Measurements from ENCODE around the gene TMEM169. TPM values are rescaled to one million over a fixed set of nuclear protein-coding genes. Genes with fewer than 3 reads are reported as not detected.
"Not testable (repeated sequence)": the region's sequence is repeated elsewhere in the genome, so short reads cannot be mapped to it uniquely, and the experiment has no call there.

Gene TMEM169
- total RNA-seq, 6 experiments from 2014 or later, result 0.09 to 0.25 (median 0.13) TPM; not detected in 3

DNA sequence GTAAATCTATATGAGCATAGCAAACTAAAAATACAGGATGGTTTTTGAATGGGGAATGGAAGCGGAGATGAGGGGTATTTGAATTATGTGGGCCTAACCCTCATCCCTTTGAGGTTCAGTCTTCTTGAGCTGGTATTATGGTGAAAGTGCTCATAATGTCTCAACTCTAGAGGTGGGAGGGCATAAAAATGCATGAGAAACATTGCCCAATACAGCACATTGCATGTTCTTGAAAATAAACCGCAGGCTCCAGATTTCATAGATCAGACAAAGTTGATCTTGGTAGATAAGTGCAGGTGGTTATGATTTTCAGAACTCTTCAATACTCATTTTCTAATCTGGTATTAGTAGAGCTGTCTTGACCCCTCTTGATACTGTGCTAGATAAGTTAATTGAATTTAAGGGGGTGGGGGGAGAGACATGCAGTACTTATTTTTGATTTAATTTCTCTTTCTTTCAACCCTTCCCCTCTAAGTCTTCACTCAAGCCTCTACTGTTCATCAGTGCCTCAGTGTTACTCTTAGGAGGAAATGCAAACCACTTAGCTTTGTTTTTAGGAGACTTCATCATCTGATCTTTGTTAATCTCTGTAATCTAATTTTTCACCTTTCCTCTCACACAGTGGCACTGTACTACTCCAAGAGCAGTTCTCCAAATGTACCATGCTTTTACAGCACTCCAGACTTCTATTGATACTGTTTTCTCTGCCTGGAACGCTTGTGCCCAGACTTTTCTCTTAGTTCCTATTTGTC lies 49.6 kb downstream of the TMEM169 start:
- H3K9me3 Mint-ChIP-seq, result no peaks in the 10 kb centered on the region
- peaks cover 48% of the 10 kb centered on the region for H3K36me3 Mint-ChIP-seq (ENCODE audit: low read depth)
- DNase-seq, result no peak
- H3K4me1 Mint-ChIP-seq (ENCODE audit: low read depth), result peaks cover 14% of the 10 kb centered on the region
- no peak overlapping the region for H3K27ac Mint-ChIP-seq
- TF ChIP-seq, protein P1, sequence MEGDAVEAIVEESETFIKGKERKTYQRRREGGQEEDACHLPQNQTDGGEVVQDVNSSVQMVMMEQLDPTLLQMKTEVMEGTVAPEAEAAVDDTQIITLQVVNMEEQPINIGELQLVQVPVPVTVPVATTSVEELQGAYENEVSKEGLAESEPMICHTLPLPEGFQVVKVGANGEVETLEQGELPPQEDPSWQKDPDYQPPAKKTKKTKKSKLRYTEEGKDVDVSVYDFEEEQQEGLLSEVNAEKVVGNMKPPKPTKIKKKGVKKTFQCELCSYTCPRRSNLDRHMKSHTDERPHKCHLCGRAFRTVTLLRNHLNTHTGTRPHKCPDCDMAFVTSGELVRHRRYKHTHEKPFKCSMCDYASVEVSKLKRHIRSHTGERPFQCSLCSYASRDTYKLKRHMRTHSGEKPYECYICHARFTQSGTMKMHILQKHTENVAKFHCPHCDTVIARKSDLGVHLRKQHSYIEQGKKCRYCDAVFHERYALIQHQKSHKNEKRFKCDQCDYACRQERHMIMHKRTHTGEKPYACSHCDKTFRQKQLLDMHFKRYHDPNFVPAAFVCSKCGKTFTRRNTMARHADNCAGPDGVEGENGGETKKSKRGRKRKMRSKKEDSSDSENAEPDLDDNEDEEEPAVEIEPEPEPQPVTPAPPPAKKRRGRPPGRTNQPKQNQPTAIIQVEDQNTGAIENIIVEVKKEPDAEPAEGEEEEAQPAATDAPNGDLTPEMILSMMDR (IDR thresholded peaks at IDR 0.05), result no peak
- no peaks in the 10 kb centered on the region; the same call in 1 of the 2 replicates for H3K27me3 Mint-ChIP-seq (ENCODE audit: insufficient read depth)
- H3K4me3 Mint-ChIP-seq, result no peak overlapping the region

DNA sequence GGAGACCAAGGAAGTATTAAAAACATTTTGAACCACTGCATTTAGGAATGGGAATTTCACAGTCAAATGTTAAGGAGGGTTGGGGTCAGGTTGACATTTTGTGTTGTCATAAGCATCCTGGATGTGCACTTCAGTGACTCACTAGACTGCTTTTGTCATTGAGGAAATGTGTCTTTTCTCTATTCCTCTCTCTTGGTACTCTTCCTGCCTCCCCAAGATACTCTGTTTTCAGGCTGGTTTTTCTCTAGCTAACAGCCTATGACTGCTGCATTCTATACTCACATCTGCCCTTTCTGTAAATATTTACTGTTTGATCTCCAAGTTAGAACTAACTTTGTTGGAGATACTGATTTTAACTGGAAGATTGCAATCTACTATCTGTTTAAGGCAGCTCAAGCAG lies 50.9 kb downstream of the TMEM169 start:
- no peak for DNase-seq
- TF ChIP-seq, protein P1 (IDR thresholded peaks at IDR 0.05), result no peak
- Mint-ChIP-seq H3K4me3 (no peak overlapping the region), H3K36me3 (ENCODE audit: low read depth) (peaks cover 48% of the 10 kb centered on the region), H3K27ac (peak overlapping the region; percentile 12; the same call in 1 of the 2 replicates), H3K27me3 (ENCODE audit: insufficient read depth) (no peaks in the 10 kb centered on the region; the same call in 1 of the 2 replicates), H3K9me3 (no peaks in the 10 kb centered on the region), H3K4me1 (ENCODE audit: low read depth) (peaks cover 10% of the 10 kb centered on the region)

DNA sequence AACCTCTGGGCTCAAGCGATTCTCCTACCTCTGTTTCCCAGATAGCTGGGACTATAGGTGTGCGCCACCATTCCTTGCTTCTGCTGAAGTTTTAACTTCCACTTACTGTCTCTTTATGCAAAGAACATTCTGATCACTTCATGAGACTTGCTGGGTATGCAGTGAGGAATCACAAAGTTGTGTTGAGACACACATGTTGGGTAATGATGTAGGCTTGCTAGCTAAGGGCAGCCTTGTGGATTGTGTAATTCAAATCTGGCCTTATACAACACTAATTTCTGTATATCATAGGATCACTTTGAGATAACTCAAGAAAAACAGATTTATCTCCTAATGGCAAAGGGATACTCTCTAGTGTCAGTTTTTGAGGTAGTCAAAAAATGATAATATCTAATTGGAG lies 51.7 kb downstream of the TMEM169 start:
- peaks cover 54% of the 10 kb centered on the region for H3K36me3 Mint-ChIP-seq (ENCODE audit: low read depth)
- no peak overlapping the region for H3K4me3 Mint-ChIP-seq

DNA sequence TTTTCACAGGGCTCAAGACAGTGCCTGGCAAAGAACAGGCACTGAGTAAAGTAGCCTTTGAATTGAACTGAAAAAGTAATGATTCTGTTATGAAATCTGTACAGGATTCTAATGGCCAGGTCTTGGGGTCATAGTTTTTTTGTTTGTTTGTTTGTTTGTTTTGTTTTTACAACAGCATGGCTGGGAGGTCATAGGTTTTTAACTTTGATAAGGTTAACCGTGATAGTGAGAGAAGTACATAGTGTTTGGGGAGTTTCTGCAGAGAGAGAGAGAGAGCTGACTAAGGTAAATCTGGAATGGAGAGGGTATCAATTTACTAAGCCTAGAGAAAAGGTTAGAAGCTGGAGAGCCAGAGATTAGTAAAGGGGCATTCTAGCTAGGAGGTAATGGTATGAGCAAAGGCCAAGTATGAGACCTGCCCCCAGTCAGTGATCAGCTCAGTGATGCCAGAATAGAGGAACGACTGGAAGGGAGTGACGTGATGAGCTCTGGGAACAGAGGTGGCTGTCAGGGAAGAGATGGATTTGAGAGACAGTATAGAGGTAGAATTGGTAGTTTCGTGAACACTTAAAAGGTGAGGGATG lies 53.3 kb downstream of the TMEM169 start:
- Mint-ChIP-seq H3K9me3 (no peaks in the 10 kb centered on the region), H3K27ac (peak overlapping the region; percentile 43; the same call in 1 of the 2 replicates), H3K36me3 (ENCODE audit: low read depth) (peaks cover 62% of the 10 kb centered on the region), H3K4me3 (no peak overlapping the region), H3K27me3 (ENCODE audit: insufficient read depth) (no peaks in the 10 kb centered on the region; the same call in 1 of the 2 replicates), H3K4me1 (ENCODE audit: low read depth) (peaks cover 10% of the 10 kb centered on the region)
- no peak for DNase-seq
- TF ChIP-seq, protein P1 (IDR thresholded peaks at IDR 0.05), result no peak

More for the DNA sequence above, 51.7 kb downstream of the TMEM169 start:
- DNase-seq, result no peak
- Mint-ChIP-seq H3K9me3 (no peaks in the 10 kb centered on the region), H3K27me3 (ENCODE audit: insufficient read depth) (no peaks in the 10 kb centered on the region; the same call in 1 of the 2 replicates), H3K27ac (peak overlapping the region; percentile 7; the same call in 1 of the 2 replicates), H3K4me1 (ENCODE audit: low read depth) (peaks cover 10% of the 10 kb centered on the region)
- TF ChIP-seq, protein P1 (IDR thresholded peaks at IDR 0.05), result no peak

DNA sequence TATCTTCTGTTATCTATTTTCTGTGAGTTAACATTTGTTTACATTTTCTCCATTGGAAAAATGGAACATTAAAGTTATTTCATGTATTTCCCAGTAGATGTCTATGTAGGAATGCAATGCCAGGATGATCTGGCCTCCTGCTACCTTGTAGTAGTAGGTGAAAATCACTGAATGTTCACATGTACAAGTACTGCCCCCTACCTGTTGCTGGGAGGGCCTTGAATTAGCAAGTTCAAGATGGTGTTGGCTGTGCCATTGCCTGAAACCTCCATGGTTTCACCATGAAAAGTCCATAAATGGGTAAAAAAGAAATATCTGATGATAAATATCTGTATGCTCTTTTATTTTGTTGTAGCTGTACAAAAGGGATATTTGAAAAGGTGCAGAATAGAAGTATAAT lies 58.2 kb downstream of the TMEM169 start:
- no peak overlapping the region for H3K27ac Mint-ChIP-seq

DNA sequence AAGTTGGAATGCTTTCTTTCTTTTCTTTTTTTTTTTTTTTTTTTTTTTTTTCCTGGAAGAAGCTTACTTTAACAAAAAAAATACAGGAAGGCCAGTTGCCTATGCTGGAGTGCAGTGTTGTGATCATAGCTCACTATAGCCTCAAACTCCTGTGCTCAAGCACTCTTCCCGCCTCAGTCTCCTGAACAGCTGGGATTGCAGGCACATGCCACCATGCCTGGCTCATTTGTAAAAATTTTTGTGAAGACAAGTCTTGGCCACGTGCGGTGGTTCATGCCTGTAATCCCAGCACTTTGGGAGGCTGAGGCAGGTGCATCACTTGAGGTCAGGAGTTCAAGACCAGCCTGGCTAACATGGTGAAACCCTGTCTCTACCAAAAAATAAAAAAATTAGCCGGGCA lies 59.8 kb downstream of the TMEM169 start:
- Mint-ChIP-seq H3K36me3 (ENCODE audit: low read depth) (peaks cover 30% of the 10 kb centered on the region), H3K4me1 (ENCODE audit: low read depth) (peaks cover 17% of the 10 kb centered on the region)
- not testable (repeated sequence) for H3K27ac Mint-ChIP-seq; H3K4me3 Mint-ChIP-seq; H3K27me3 Mint-ChIP-seq (ENCODE audit: insufficient read depth); DNase-seq; H3K9me3 Mint-ChIP-seq

More for the DNA sequence above, 58.2 kb downstream of the TMEM169 start:
- H3K9me3 Mint-ChIP-seq, result no peaks in the 10 kb centered on the region
- H3K36me3 Mint-ChIP-seq (ENCODE audit: low read depth), result peaks cover 43% of the 10 kb centered on the region
- H3K27me3 Mint-ChIP-seq (ENCODE audit: insufficient read depth), result no peaks in the 10 kb centered on the region; the same call in 1 of the 2 replicates
- H3K4me1 Mint-ChIP-seq (ENCODE audit: low read depth), result peaks cover 16% of the 10 kb centered on the region
- no peak overlapping the region for H3K4me3 Mint-ChIP-seq
- no peak for DNase-seq
- TF ChIP-seq, protein P1 (IDR thresholded peaks at IDR 0.05), result peak; percentile 64; the same call in 1 of the 2 replicates

All from HFFc6 (cell line).